ENCODE results near the gene APLP1.
"Not testable (repeated sequence)": the region's sequence is repeated elsewhere in the genome, so short reads cannot be mapped to it uniquely, and the experiment has no call there.

Gene APLP1

DNA sequence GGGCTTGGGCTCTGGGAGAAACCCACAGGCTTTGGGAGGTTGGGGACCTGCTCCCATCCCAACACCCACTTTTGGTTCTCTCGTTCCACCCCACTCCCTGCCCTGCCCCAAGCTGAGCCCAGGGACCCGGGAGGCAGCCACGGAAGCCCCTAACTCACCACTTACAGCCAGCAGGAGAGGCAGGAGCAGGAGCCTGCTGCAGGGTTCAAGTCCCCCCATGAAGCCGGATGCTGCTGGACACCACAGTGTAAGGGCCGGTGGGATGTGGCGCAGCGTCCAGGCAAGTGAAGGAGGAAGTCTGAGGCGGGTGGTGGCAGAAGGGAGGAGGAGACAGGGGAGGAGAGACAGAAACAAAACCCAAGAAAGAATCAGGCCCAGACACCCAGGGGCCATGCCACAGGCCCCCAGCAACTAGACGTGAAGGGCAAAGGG, 39.7 kb downstream of the APLP1 start, which contains the start of gene TYROBP:
Gene TYROBP, minus strand, starts transcription at position 286 of the 432 bp plus-strand sequence. Its CDS starts 67 bp downstream, at position 219.
- Histone ChIP-seq H3K9me2 (replicated peaks; ENCODE audit: insufficient read depth, low read length) (no peaks in the 10 kb centered on the region), H3K4me2 (ENCODE audit: low read depth, low read length) (no peak within 1 kb of the TSS), H3K4me1 (ENCODE audit: low read length) (peaks cover 5% of the 10 kb centered on the region; the same call in 1 of the 2 replicates), H2AFZ (ENCODE audit: low read length) (no peak within 1 kb of the TSS), H3K27ac (ENCODE audit: low read length) (no peak within 1 kb of the TSS), H3K4me3 (ENCODE audit: low read length) (no peak within 1 kb of the TSS), H4K20me1 (ENCODE audit: insufficient read depth, low read length) (no peaks in the 10 kb centered on the region), H3K9ac (ENCODE audit: low read length) (no peak within 1 kb of the TSS), H3K79me2 (ENCODE audit: low read length) (no peaks in the 10 kb centered on the region), H3K36me3 (replicated peaks; ENCODE audit: insufficient read depth, low read length) (no peaks in the 10 kb centered on the region), H3K27me3 (replicated peaks; ENCODE audit: insufficient read depth, low read length) (peaks cover 50% of the 10 kb centered on the region), H3K9me3 (replicated peaks; ENCODE audit: insufficient read depth, low read length) (no peaks in the 10 kb centered on the region), H3F3A (ENCODE audit: insufficient read depth, low read length) (no peaks in the 10 kb centered on the region; the same call in 1 of the 2 replicates)
- TF ChIP-seq EZH2phosphoT487 (IDR thresholded peaks at IDR 0.05; ENCODE audit: low read length) = no peak
- TF ChIP-seq, protein P1, sequence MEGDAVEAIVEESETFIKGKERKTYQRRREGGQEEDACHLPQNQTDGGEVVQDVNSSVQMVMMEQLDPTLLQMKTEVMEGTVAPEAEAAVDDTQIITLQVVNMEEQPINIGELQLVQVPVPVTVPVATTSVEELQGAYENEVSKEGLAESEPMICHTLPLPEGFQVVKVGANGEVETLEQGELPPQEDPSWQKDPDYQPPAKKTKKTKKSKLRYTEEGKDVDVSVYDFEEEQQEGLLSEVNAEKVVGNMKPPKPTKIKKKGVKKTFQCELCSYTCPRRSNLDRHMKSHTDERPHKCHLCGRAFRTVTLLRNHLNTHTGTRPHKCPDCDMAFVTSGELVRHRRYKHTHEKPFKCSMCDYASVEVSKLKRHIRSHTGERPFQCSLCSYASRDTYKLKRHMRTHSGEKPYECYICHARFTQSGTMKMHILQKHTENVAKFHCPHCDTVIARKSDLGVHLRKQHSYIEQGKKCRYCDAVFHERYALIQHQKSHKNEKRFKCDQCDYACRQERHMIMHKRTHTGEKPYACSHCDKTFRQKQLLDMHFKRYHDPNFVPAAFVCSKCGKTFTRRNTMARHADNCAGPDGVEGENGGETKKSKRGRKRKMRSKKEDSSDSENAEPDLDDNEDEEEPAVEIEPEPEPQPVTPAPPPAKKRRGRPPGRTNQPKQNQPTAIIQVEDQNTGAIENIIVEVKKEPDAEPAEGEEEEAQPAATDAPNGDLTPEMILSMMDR (IDR thresholded peaks at IDR 0.05; ENCODE audit: low read length) = no peak
- no peak for TF ChIP-seq EZH2 (optimal IDR thresholded peaks at IDR 0.05; ENCODE audit: low read depth, low read length)
- DNase-seq = no peak

DNA sequence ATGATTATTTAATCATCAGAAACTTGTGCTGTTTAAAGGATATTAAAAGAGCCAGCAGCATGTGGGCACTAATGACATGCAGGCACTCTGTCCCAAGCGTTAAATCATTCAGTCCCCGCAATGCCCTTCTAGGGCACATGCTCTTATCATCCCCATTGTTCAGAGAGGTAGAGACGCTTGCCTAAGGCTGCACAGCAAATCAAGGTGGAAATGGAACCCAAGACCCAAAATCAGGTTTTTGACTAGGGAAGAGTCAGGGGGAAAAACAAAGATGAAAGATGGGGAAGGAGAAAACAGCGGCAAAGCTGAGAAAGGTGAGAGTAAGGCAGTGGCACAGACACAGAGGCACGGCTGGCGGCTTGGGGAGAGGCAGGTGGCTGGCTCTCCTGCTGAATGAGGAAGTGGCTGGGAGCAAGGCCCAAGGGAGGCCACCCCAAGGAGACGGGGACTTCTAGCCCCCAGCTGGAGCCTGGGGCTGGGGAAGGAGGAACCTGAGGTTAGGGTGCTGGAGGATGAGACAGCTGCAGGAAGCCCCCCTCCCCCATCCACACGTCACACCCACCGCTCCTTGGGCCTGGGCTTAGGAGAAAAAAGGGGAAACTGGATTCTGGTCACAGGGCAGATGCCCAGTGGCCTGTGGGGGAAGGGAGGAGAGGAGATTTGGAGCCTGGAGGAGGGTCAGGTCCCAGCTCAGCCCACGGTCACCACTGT, 40.8 kb downstream of the APLP1 start:
- no peak overlapping the region for H3K4me2 ChIP-seq (ENCODE audit: low read depth, low read length)
- H3K9ac ChIP-seq (ENCODE audit: low read length) = no peak overlapping the region

DNA sequence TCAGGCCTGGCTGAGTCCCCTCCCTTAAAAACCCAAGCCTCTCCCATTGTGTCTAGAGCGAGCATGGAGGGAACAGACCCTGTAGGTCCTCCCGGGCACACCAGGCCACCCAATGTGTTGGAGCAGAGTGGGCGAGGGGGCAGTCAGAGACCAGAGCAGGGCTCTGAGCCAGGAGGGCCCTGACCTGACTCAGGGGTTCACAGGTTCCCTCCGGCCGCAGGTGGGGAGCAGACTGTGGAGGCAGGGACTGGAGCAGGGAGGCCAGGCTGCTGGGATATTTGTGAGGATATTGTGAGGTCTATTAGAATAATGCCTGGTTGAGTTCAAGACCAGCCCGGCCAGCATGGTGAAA, 41.3 kb downstream of the APLP1 start:
- TF ChIP-seq EZH2 (optimal IDR thresholded peaks at IDR 0.05; ENCODE audit: low read depth, low read length) = no peak
- no peak overlapping the region for H3K9ac ChIP-seq (ENCODE audit: low read length)
- no peaks in the 10 kb centered on the region for H3K9me3 ChIP-seq (replicated peaks; ENCODE audit: insufficient read depth, low read length)
- H3K4me3 ChIP-seq (ENCODE audit: low read length) = no peak overlapping the region
- no peak overlapping the region for H3K4me2 ChIP-seq (ENCODE audit: low read depth, low read length)
- H3K79me2 ChIP-seq (ENCODE audit: low read length) = no peaks in the 10 kb centered on the region
- no peak for DNase-seq
- no peaks in the 10 kb centered on the region; the same call in 1 of the 2 replicates for H3K4me1 ChIP-seq (ENCODE audit: low read length)
- H2AFZ ChIP-seq (ENCODE audit: low read length) = no peak overlapping the region
- no peak overlapping the region for H3K27ac ChIP-seq (ENCODE audit: low read length)
- H3K27me3 ChIP-seq (replicated peaks; ENCODE audit: insufficient read depth, low read length) = peaks cover 61% of the 10 kb centered on the region
- H3K36me3 ChIP-seq (replicated peaks; ENCODE audit: insufficient read depth, low read length) = no peaks in the 10 kb centered on the region
- no peaks in the 10 kb centered on the region for H3F3A ChIP-seq (ENCODE audit: insufficient read depth, low read length)
- no peaks in the 10 kb centered on the region for H4K20me1 ChIP-seq (ENCODE audit: insufficient read depth, low read length)
- H3K9me2 ChIP-seq (replicated peaks; ENCODE audit: insufficient read depth, low read length) = no peaks in the 10 kb centered on the region

More for the DNA sequence above, 40.8 kb downstream of the APLP1 start:
- no peaks in the 10 kb centered on the region for H3K9me2 ChIP-seq (replicated peaks; ENCODE audit: insufficient read depth, low read length)
- DNase-seq = no peak
- H3K27me3 ChIP-seq (replicated peaks; ENCODE audit: insufficient read depth, low read length) = peaks cover 58% of the 10 kb centered on the region
- H3K4me1 ChIP-seq (ENCODE audit: low read length) = no peaks in the 10 kb centered on the region; the same call in 1 of the 2 replicates
- H3K4me3 ChIP-seq (ENCODE audit: low read length) = no peak overlapping the region
- no peaks in the 10 kb centered on the region for H3K36me3 ChIP-seq (replicated peaks; ENCODE audit: insufficient read depth, low read length)
- no peak for TF ChIP-seq EZH2 (optimal IDR thresholded peaks at IDR 0.05; ENCODE audit: low read depth, low read length)
- TF ChIP-seq, protein P1 (IDR thresholded peaks at IDR 0.05; ENCODE audit: low read length) = no peak
- no peak for TF ChIP-seq EZH2phosphoT487 (IDR thresholded peaks at IDR 0.05; ENCODE audit: low read length)
- H4K20me1 ChIP-seq (ENCODE audit: insufficient read depth, low read length) = no peaks in the 10 kb centered on the region
- H3K27ac ChIP-seq (ENCODE audit: low read length) = no peak overlapping the region
- no peak overlapping the region for H2AFZ ChIP-seq (ENCODE audit: low read length)
- no peaks in the 10 kb centered on the region for H3K9me3 ChIP-seq (replicated peaks; ENCODE audit: insufficient read depth, low read length)
- H3F3A ChIP-seq (ENCODE audit: insufficient read depth, low read length) = no peaks in the 10 kb centered on the region
- no peaks in the 10 kb centered on the region for H3K79me2 ChIP-seq (ENCODE audit: low read length)

DNA sequence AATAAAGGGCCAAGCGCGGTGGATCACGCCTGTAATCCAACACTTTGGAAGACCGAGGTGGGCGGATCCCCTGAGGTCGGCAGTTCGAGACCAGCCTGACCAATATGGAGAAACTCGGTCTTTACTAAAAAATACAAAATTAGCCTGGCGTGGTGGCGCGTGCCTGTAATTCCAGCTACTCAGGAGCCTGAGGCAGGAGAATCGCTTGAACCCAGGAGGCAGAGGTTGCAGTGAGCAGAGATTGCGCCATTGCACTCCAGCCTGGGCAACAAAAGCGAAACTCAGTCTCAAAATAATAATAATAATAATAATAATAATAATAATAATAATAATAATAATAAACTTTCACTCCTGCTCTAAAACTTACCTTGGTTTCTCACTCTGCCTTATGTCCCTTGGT, 42.0 kb downstream of the APLP1 start:
- not testable (repeated sequence) for H3K9me2 ChIP-seq (replicated peaks; ENCODE audit: insufficient read depth, low read length); H3F3A ChIP-seq (ENCODE audit: insufficient read depth, low read length); H2AFZ ChIP-seq (ENCODE audit: low read length); H4K20me1 ChIP-seq (ENCODE audit: insufficient read depth, low read length); H3K4me2 ChIP-seq (ENCODE audit: low read depth, low read length); H3K36me3 ChIP-seq (replicated peaks; ENCODE audit: insufficient read depth, low read length); H3K79me2 ChIP-seq (ENCODE audit: low read length); H3K27ac ChIP-seq (ENCODE audit: low read length); H3K4me3 ChIP-seq (ENCODE audit: low read length); H3K9me3 ChIP-seq (replicated peaks; ENCODE audit: insufficient read depth, low read length); H3K4me1 ChIP-seq (ENCODE audit: low read length); DNase-seq; H3K9ac ChIP-seq (ENCODE audit: low read length)
- peaks cover 58% of the 10 kb centered on the region for H3K27me3 ChIP-seq (replicated peaks; ENCODE audit: insufficient read depth, low read length)
